HG03175 (cell line): ENCODE data around the gene ANO10.
"Not testable (repeated sequence)": the region's sequence is repeated elsewhere in the genome, so short reads cannot be mapped to it uniquely, and the experiment has no call there.

Source experiments
- ATAC-seq: cut with Tn5 transposase; IDR thresholded peaks from one replicate; pipeline ENCODE4 v1.9.1; 2021; ENCODE audit warnings: mild to moderate bottlenecking, moderate library complexity; ENCODE audit not compliant: unreplicated experiment

Gene ANO10, protein sequence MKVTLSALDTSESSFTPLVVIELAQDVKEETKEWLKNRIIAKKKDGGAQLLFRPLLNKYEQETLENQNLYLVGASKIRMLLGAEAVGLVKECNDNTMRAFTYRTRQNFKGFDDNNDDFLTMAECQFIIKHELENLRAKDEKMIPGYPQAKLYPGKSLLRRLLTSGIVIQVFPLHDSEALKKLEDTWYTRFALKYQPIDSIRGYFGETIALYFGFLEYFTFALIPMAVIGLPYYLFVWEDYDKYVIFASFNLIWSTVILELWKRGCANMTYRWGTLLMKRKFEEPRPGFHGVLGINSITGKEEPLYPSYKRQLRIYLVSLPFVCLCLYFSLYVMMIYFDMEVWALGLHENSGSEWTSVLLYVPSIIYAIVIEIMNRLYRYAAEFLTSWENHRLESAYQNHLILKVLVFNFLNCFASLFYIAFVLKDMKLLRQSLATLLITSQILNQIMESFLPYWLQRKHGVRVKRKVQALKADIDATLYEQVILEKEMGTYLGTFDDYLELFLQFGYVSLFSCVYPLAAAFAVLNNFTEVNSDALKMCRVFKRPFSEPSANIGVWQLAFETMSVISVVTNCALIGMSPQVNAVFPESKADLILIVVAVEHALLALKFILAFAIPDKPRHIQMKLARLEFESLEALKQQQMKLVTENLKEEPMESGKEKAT

DNA sequence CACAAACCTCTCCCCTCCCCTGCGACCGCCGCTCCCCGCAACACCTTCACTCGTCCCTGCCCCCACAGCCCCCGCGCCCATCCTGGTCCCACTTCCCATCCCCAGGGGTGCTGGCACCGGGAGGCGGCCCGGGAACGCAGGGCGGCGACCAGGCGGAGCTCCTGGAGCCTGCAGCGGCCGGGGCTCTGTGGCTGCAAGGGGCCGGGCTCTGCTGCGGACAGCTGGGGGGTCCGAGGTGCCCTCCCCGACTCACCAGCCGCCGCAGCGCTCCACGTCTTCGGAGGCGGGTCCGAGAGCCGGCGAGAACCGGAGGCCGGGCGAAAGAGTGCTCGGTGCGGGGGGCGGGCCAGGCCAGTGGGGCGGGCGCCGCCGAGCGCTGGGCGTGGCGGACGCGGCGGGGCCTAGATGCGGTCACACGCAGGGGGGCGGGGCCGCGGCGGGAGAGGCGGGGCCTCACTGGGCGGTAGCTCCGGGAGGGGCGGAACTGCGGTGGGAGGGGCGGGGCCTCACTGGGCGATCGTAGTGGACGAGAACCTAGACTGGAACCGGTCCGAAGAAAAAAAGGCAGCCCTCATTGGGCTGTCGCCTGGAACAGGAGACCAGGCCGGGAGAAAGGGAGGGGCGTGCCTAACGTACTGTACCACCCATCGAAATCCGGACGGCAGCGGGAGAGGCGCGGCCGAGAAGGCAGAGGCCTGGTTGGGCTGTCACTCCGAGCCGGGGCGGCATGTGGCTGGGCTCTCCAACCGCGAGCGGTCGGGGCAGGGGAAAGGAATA, at the start of gene ANO10:
TSS of gene ANO10 (minus strand) at position 356 of the 777 bp plus-strand sequence. CDS start 16,159 bp downstream, outside the sequence.
- ATAC-seq: peak; percentile 97

DNA sequence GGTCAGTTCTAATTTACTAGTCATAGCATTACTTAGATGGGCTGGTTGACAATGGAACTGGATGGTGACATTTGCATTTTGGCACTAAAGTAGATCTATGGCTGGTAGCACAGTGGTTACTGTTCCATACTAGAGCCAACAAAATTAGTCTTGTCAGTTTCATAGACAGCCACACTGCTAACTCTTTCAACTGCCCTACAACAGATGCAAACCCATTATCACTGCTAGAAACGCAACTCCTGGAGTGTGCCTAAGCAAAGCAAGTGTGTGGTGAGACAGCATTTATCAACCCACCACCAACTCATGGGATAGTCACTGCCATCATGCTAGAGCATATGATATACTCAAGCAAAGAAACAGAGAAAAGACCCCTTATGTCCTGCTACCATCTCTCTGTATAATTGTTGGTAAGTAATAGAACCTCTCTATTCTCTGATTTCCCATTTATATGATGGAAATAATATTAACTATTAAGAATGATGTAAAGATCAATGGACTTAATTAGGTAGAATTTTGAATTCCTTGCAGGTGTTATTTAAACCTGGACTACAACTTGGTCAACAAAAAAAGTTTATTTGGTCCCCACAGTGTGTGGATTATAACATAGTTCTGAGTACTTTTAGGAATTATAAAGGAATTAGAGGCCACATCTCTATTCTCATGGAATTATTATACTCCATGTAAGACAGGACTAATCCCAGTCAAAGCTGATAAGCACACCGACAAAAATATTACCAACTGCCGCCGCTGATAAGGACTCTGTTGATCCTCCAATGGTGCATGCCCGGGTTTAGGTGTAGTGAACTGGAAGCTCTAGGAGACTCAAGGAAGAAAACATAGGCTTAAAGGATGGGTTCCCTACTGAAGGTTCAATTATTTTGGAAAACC, 49.1 kb upstream of the ANO10 start:
- ATAC-seq: no peak

DNA sequence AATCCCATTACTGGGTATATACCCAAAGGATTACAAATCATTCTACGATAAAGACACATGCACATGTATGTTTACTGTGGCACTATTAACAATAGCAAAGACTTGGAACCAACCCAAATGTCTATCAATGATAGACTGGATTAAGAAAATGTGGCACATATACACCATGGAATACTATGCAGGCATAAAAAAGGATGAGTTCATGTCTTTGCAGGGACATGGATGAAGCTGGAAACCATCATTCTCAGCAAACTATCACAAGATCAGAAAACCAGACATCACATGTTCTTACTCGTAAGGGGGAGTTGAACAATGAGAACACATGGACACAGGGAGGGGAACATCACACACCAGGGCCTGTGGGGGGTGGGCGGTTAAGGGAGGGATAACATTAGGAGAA, 43.2 kb upstream of the ANO10 start:
- not testable (repeated sequence) for ATAC-seq

DNA sequence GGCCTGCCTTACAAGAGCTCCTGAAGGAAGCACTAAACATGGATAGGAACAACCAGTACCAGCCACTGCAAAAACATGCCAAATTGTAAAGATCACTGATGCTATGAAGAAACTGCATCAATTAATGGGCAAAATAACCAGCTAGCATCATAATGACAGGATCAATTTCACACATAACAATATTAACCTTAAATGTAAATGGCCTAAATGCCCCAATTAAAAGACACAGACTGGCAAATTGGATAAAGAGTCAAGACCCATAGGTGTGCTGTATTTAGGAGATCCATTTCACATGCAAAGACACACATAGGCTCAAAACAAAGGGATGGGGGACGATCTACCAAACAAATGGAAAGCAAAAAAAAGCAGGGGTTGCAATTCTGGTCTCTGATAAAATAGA, 39.6 kb upstream of the ANO10 start:
- ATAC-seq: not testable (repeated sequence)

DNA sequence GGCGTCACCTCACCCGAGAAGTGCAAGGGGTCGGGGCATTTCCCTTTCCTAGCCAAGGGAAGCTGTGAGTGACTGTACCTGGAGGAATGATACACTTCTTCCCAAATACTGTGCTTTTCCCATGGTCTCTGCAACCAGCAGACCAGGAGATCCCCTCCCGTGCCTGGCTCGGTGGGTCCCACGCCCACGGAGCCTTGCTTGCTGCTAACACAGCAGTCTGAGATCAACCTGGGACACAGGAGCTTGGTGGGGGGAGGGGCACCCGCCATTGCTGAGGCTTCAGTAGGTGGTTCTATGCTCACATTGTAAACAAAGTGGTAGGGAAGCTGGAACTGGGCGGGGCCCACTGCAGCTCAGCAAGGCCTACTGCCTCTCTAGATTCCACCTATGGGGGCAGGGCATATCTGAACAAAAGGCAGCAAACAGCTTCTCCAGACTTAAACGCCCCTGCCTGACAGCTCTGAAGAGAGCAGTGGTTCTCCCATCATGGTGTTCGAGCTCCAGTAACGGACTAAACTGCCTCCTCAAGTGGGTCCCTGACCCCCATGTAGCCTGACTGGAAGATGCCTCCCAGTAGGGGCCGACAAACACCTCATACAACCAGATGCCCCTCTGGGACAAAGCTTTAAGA, 37.6 kb upstream of the ANO10 start:
- no peak for ATAC-seq

DNA sequence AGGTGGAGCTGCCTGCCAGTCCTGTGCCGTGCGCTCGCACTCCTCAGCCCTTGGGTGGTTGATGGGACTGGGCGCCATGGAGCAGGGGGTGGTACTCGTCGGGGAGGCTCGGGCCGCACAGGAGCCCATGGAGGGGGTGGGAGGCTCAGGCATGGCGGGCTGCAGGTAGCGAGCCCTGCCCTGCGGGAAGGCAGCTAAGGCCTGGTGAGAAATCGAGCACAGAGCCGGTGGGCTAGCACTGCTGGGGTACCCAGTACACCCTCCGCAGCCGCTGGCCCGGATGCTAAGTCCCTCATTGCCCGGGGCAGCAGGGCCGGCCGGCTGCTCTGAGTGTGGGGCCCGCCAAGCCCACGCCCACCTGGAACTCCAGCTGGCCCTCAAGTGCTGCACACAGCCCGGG, 34.6 kb upstream of the ANO10 start:
- ATAC-seq: not testable (repeated sequence)

DNA sequence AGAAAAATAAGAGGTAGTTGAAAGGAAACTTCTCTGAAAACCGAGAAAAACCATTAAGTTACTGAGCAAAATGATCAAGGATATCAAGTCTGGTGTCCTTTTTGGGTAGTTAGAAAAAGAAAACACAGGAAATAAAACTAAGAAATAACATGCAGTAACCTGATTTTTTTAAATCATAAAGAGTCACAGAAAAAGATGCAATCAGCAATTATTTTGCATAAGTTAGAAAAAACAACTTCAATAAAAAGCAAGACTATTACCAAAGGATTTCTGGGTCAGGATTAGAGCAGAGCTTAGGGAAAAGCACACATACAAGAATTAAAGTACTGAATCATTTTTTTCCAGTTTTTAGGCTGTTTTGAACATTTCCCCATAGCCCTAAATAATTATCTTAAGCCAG, 28.5 kb upstream of the ANO10 start:
- no peak for ATAC-seq

DNA sequence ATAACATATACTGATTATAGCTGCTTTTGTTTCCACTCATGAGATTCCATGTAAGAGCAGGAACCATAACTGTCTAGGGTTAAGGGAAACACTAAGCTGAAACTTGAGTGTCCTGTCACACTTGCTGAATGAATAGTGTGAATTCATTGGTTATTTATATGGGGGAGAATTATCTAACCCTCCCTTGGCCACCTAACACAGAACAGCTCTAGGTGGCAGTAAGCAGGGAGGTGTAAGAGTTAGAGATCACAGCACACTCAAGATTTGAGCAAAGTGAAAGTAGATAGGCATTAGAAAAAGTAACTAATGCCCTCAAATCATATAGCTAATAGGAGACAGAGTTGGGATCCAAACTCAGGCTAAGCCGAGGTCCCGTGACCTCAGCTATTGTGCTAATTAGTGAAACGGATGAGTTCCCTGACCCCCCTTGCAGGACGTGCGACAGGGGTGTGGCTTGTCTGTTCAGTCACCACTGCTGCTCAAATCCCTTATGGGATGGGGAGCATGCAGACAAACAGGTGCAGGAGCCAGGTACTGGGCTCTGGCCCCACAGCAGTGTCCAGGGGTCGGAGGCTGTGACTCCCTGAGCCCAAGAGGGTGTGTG, 27.7 kb upstream of the ANO10 start:
- ATAC-seq: no peak

DNA sequence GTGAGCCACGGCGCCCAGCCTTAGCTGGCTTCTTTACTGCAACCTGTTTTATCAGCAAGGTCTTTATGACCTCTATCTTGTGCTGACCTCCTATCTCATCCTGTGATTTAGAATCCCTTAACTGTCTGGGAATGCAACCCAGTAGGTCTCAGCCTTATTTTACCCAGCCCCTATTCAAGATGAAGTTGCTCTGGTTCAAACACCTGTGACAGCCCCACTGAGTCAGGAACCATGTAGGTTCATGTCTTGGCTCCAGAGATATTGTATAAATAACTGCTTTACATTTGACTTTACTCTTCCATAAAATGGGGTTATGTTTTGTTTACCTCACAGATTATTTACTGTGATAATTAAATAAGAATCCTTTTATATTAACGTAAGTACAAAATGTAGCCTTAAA, 27.1 kb upstream of the ANO10 start:
- no peak for ATAC-seq

DNA sequence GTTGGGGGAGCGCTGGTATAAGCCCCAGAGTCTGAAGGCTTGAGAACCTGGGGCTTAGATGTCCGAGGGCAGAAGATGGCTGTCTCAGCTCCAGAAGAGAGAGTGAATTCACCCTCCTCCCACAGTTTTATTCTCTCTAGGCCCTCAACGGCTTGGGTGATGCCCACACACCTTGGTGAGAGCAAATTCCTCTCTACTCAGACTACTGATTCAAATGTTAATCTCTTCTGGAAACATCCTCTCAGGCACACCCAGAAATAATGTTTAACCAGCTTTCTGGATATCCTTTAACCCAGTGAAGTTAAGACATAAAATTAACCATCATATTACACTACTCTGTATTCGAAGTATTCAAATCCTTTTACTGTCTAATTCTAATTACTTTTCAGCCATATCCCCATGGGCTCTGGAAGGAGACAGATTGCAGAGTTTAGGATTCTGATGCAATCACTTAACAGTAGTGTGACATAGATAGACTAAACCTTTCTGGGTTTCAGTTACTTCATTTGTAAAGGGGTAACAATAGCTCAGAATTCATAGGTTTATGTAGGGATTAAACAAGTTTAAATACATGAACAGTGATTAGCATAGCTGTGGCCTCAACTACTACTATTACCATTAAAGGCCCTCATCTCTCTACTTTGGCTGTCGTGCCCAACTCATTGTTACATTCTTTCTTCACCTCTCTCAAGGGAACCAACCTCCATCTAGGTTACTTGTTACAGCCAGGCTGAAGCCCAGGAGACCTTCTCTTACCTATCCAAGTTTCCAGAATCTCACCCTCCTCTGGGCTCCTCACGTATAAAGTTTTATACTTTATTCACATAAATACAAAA, 25.7 kb upstream of the ANO10 start:
- no peak for ATAC-seq

DNA sequence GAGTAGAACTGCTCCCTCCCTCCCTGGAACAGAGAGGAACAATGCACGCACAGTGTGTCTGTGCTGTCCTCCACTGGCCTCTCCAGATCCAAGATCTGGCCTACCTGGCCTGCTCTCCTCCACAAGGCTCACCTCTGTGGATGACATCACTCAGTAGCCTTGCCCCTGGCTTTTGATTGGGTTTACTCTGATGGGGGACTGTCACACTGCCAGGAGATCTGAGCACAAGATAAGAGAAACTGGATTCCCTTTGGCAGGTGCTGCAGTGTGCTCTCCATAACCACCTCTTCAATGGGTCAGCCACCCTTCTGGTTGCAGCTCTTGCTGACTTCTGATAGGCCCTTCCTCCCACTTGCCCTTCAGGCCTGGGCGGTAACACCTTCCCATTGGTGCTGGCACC, 22.6 kb upstream of the ANO10 start:
- ATAC-seq: no peak

DNA sequence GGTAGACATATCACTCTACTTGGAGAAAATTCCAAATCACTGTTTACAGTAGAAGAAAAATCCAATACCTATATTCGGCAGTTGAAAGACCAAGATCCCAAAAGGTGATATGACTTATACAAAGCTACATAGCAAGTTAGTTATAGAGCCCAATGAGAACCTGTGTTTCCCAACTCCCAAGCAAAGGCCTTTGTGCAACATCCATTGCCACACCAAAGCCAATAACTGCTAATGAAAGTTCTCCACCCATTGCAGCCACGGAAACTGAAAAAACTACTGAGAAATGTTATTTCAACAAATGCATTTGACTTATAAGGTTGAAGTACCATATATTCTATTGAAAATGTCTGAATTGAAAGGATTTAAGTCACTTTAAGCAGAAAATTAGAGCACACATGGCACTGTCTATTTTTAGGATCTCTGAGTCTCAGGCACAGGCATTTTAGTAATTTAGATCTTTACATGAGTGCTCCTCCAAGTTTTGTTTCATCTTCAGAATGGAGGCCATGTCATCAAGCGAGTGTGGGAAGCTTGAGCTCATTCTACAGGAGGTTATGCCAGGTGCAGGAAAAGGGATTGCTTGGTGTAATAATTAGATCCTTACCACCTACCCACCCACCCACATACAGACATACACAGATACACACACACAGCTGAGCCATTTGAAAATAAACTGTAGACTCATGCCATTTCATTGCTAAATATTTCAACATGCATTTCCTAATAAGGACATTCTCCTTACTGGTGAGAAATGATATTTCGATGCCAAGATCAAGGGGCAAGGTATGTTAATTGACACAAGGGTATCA, 19.7 kb upstream of the ANO10 start:
- ATAC-seq: no peak

DNA sequence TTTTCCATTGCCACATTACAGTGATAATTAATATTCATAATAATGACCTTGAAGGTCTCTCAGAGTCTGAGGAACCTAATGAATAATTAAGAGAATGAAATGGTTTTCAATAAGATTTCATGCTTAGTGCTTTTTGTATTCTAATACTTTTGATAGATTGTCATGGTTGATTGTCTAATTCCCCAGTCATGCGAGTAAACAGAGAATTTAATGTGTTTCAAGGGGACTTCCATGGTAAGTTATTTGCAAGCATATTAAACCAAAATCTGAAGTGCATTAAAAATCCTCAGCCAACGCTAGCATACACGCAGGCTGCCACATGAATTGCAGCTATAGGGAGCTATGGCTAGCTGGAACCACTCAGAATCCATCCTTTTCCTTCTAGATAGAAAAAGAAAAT, 18.9 kb upstream of the ANO10 start:
- no peak for ATAC-seq

DNA sequence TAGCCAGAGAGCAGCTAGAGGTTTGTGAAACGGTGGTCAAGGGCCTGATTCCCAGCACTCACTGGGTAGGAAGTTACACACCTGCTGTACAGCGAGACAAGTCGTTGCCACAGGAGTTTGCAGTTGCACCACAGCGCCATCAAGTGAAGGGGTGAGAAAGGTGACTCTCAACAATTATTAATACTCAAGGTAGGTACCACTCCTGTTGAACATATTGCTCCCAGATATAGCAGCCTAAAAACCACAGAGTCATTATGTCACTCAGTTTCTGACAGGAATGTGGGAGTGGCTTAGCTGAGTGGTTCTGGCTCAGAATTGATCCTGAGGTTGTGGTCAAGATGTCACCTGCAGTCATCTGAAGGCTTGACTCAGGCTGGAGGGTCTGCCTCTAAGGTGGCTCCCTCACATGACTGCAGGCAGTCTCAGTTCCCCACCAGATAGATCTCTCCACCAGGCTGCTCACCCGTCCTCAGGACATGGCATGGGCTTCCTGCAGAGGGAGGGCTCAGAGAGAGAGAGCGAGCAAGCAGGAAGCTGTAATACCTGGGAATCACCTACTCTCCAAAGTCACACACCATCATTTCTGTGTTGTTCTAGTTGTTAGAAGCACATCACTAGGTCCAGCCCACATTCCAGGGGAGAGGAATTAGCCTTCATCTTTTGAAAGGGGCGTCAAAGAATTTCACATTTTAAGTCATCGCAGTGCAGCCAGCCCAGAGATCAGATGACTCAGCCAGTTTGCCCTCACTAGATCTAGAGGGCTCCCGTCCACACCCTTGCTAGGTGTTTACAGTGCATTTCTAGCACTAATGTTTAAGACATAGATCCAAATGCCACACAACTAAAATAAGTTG, 17.0 kb upstream of the ANO10 start:
- peak; percentile 57 for ATAC-seq

DNA sequence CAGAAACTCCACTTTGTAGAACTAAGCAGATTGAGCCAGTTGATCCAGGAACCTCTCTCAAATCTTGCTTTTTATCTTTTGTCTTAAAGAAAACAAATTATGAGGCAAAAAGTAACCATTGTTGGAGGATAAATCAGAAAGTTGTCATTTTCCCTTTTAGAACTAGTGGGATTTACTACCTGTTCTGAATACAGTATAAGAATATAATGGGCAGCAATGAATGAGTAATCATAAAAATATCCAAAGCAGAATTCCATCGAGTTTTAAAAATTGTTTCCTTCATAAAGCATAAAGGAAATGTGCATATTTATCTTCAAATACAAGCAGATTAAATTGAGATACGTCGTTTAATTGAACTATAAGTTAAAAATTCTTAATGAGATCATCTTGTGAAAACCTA, 15.9 kb upstream of the ANO10 start:
- ATAC-seq: no peak

DNA sequence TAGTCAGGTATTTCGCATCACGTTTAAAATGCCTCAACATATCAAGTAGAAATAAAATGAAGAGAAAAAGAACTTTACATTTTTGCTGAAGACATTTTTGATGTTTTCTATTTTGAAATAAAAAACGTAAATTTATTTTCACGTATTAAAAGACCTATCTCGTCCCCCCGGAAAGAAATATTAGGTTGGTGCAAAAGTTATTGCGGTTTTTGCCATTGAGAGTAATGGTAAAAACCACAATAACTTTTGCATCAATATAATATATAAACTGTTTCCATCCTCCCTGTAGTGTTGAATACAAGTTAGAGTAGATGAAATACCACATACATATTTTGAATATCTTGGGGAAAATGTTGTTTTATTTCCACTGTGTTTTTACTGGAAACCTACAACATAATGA, 11.2 kb upstream of the ANO10 start:
- ATAC-seq: no peak

DNA sequence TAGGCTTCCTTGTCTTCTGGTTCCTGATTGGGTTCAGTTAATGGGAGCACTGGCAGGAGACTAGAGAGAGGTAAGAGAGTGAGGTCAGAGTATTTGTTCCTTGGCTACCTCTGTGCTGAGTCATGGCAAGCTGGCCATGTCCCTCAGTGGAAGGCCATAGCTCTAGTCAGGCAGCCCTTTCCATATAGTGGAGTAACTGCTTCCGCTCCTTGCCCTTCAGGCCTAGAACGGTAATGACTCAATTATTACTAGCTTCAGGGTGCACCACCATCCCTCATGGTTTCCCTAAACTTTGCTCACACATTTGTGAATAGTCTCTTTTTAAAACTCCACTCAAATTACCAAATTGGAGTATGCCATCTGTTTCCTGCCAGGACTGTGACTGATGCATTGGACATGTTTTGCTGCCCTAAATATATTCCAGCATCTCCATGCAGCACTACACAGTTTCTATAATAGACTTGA, 10.5 kb upstream of the ANO10 start:
- ATAC-seq: no peak
